Measurements from ENCODE around the gene ANP32B. TPM values are rescaled to one million over a fixed set of nuclear protein-coding genes. Genes with fewer than 3 reads are reported as not detected.
"Not testable (repeated sequence)": the region's sequence is repeated elsewhere in the genome, so short reads cannot be mapped to it uniquely, and the experiment has no call there.

The ANP32B gene
- total and polyA plus RNA-seq, 9 donors, result 18.6 to 198 (median 159) TPM

DNA sequence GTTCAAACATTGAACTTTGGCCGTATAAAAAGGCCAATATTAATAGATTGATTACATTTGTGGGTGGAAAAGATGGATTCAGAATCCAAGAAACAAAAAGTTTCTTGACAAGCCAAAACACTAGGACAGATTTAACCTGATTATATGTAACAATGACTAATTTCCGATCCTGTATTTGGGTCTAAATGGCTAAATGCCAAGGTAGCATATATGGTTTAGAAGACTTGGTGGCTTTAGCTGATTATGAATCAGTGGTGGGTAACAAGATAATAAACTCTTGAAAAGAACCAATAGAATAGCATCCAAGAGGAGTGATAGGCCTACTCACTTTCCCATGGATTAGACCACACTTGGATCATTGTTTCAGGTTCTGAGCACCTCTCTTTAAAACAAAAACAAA lies 21.8 kb upstream of the ANP32B start:
- H3K36me3 ChIP-seq (ENCODE audit: control insufficient read depth, insufficient read depth, low read length), result no peaks in the 10 kb centered on the region
- no peaks in the 10 kb centered on the region for H3K9me3 ChIP-seq (replicated peaks; ENCODE audit: control insufficient read depth, low read depth, low read length)
- H3K4me3 ChIP-seq (ENCODE audit: low read length), result no peak overlapping the region
- no peak overlapping the region for H3K27ac ChIP-seq (ENCODE audit: low read length)
- DNase-seq, result no peak
- no peaks in the 10 kb centered on the region for H3K4me1 ChIP-seq (ENCODE audit: control insufficient read depth, insufficient read depth, low read length)
- no CpG with 5 or more reads among the region's 2 CpGs for WGBS (ENCODE audit: insufficient coverage)
- peaks cover 4% of the 10 kb centered on the region for H3K27me3 ChIP-seq (ENCODE audit: control insufficient read depth, insufficient read depth, low read length)

- no peak for DNase-seq
- Histone ChIP-seq H3K9me3 (replicated peaks; ENCODE audit: control insufficient read depth, low read depth, low read length) (no peaks in the 10 kb centered on the region), H3K4me3 (ENCODE audit: low read length) (no peak overlapping the region), H3K27ac (ENCODE audit: low read length) (no peak overlapping the region), H3K4me1 (ENCODE audit: control insufficient read depth, insufficient read depth, low read length) (no peaks in the 10 kb centered on the region), H3K27me3 (ENCODE audit: control insufficient read depth, insufficient read depth, low read length) (peaks cover 6% of the 10 kb centered on the region), H3K36me3 (ENCODE audit: control insufficient read depth, insufficient read depth, low read length) (no peaks in the 10 kb centered on the region)
- 86% methylated on average over 1 of the region's 4 CpGs for WGBS (ENCODE audit: insufficient coverage)
These were observed 21.0 kb upstream of the ANP32B start for GRCh38 chr9:97962136-97962535.

DNA sequence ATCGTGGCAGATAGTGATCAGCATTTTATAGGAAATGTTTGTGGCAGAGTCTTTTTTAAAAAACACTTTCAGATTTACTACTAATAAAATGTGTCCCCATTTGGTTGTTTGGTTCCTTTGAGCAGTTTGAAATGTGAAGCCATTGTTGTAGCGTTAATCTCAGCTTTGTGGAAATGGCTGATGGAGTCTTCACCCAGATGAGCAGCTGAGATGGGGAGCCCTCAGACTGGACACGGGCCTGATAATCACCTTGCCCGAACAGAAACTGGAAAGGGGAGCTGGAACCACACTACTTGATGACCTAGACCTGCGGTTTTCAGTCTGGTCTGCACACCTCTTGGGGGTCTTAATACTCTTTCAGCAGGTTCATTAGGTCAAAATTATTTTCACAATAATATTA lies 20.6 kb upstream of the ANP32B start:
- DNase-seq, result no peak
- no peak overlapping the region for H3K27ac ChIP-seq (ENCODE audit: low read length)
- peaks cover 6% of the 10 kb centered on the region for H3K27me3 ChIP-seq (ENCODE audit: control insufficient read depth, insufficient read depth, low read length)
- H3K4me3 ChIP-seq (ENCODE audit: low read length), result no peak overlapping the region
- H3K4me1 ChIP-seq (ENCODE audit: control insufficient read depth, insufficient read depth, low read length), result no peaks in the 10 kb centered on the region
- 90% methylated on average over 2 of the region's 5 CpGs for WGBS (ENCODE audit: insufficient coverage)
- H3K9me3 ChIP-seq (replicated peaks; ENCODE audit: control insufficient read depth, low read depth, low read length), result no peaks in the 10 kb centered on the region
- H3K36me3 ChIP-seq (ENCODE audit: control insufficient read depth, insufficient read depth, low read length), result no peaks in the 10 kb centered on the region

DNA sequence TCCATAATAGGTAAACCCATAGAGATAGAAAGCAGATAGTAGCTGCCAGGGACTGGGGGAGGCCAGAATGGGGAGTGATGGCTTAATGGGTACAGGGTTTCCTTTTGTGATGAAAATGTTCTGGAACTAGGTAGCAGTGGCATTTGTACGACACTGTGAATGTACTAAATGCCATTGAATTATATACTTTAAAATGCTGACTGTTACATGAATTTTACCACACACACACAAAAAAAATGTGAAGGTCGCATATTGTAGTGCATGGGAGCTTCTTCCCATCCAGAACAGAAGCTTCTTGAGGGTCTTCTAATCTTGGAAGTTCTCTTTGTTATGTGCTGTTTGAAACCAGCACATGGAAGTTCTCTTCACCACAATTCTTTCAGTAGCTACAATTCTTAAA lies 19.9 kb upstream of the ANP32B start:
- no peaks in the 10 kb centered on the region for H3K4me1 ChIP-seq (ENCODE audit: control insufficient read depth, insufficient read depth, low read length)
- no peaks in the 10 kb centered on the region for H3K9me3 ChIP-seq (replicated peaks; ENCODE audit: control insufficient read depth, low read depth, low read length)
- H3K27ac ChIP-seq (ENCODE audit: low read length), result no peak overlapping the region
- peaks cover 6% of the 10 kb centered on the region for H3K27me3 ChIP-seq (ENCODE audit: control insufficient read depth, insufficient read depth, low read length)
- DNase-seq, result no peak
- no peaks in the 10 kb centered on the region for H3K36me3 ChIP-seq (ENCODE audit: control insufficient read depth, insufficient read depth, low read length)
- H3K4me3 ChIP-seq (ENCODE audit: low read length), result no peak overlapping the region
- WGBS (ENCODE audit: insufficient coverage), result no CpG with 5 or more reads among the region's 2 CpGs

DNA sequence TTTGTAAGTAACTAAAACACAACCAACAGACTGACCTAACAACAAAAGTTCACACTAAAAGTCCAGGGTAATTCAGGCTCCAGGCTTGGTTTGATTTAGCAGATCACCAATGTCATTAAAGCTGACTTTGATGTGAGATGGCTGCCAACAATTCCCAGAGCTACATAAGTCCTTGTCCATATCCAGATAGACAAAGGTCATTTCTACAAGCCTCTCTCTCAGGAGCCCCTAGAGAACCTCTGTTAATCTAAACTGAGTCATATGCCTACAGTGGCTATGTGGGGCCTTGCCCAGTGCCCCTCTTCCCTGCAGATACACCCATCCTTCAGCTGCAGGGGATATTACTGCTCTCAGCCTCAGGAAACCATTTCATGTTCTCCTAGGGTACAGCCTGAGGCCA lies 18.2 kb upstream of the ANP32B start:
- no peak overlapping the region for H3K27ac ChIP-seq (ENCODE audit: low read length)
- no peak for DNase-seq
- no peaks in the 10 kb centered on the region for H3K4me1 ChIP-seq (ENCODE audit: control insufficient read depth, insufficient read depth, low read length)
- no peak overlapping the region for H3K4me3 ChIP-seq (ENCODE audit: low read length)
- H3K27me3 ChIP-seq (ENCODE audit: control insufficient read depth, insufficient read depth, low read length), result peaks cover 6% of the 10 kb centered on the region
- H3K36me3 ChIP-seq (ENCODE audit: control insufficient read depth, insufficient read depth, low read length), result no peaks in the 10 kb centered on the region
- H3K9me3 ChIP-seq (replicated peaks; ENCODE audit: control insufficient read depth, low read depth, low read length), result no peaks in the 10 kb centered on the region

GRCh38 chr9:97966493-97966892 lies 16.6 kb upstream of the ANP32B start:
- H3K36me3 ChIP-seq (ENCODE audit: control insufficient read depth, insufficient read depth, low read length), result no peaks in the 10 kb centered on the region
- H3K9me3 ChIP-seq (replicated peaks; ENCODE audit: control insufficient read depth, low read depth, low read length), result no peaks in the 10 kb centered on the region
- DNase-seq, result no peak
- no peaks in the 10 kb centered on the region for H3K4me1 ChIP-seq (ENCODE audit: control insufficient read depth, insufficient read depth, low read length)
- WGBS (ENCODE audit: insufficient coverage), result no CpG with 5 or more reads among the region's 1 CpG
- H3K4me3 ChIP-seq (ENCODE audit: low read length), result no peak overlapping the region
- H3K27ac ChIP-seq (ENCODE audit: low read length), result no peak overlapping the region
- peaks cover 8% of the 10 kb centered on the region for H3K27me3 ChIP-seq (ENCODE audit: control insufficient read depth, insufficient read depth, low read length)

DNA sequence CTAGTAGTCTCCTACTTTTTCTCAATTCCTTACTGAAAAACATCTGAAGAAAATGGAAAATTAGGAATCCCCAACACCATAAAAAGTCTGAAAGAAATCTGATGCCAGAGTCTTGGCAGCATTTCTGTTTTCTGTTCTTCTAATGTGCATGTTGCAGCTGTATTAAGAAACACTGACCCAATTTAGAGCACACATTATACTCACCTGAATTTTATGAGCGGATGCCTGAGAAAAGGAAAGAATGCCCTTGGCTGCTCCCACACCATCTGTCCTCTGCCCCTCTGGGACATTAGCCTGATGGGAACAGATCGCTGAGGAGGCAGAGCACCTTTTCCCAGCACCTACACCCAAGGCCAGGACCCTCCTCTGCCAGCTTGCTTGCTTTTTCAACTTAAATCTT lies 14.1 kb upstream of the ANP32B start:
- Histone ChIP-seq H3K27ac (ENCODE audit: low read length) (no peak overlapping the region), H3K4me1 (ENCODE audit: control insufficient read depth, insufficient read depth, low read length) (no peaks in the 10 kb centered on the region), H3K36me3 (ENCODE audit: control insufficient read depth, insufficient read depth, low read length) (no peaks in the 10 kb centered on the region), H3K27me3 (ENCODE audit: control insufficient read depth, insufficient read depth, low read length) (peaks cover 12% of the 10 kb centered on the region), H3K9me3 (replicated peaks; ENCODE audit: control insufficient read depth, low read depth, low read length) (no peaks in the 10 kb centered on the region), H3K4me3 (ENCODE audit: low read length) (no peak overlapping the region)
- 78% methylated on average over 1 of the region's 2 CpGs for WGBS (ENCODE audit: insufficient coverage)
- DNase-seq, result no peak

GRCh38 chr9:97970165-97970564 lies 13.0 kb upstream of the ANP32B start:
- Histone ChIP-seq H3K4me1 (ENCODE audit: control insufficient read depth, insufficient read depth, low read length) (no peaks in the 10 kb centered on the region), H3K9me3 (replicated peaks; ENCODE audit: control insufficient read depth, low read depth, low read length) (no peaks in the 10 kb centered on the region), H3K36me3 (ENCODE audit: control insufficient read depth, insufficient read depth, low read length) (no peaks in the 10 kb centered on the region), H3K4me3 (ENCODE audit: low read length) (no peak overlapping the region), H3K27me3 (ENCODE audit: control insufficient read depth, insufficient read depth, low read length) (peaks cover 10% of the 10 kb centered on the region), H3K27ac (ENCODE audit: low read length) (no peak overlapping the region)
- WGBS (ENCODE audit: insufficient coverage), result 100% methylated on average over 1 of the region's 7 CpGs
- no peak for DNase-seq

DNA sequence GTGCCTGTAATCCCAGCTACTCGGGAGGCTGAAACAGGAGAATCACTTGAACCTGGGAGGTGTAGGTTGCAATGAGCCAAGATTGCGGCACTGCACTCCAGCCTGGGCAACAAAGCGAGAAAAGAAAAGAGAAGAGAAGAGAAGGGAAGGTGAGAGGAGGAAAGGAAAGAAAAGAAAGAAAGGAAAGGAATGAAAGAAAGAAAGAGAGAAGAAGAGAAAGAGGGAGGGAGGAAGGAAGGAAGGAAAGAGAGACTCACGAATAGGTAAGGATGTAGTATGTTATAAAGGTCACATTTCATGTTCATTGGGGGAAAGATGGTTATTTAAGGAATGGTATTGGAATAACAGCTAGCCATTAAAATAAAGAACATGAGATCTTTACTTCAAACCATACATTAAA lies 10.4 kb upstream of the ANP32B start:
- WGBS (ENCODE audit: insufficient coverage), result 87% methylated on average over 4 of the region's 4 CpGs
- Histone ChIP-seq H3K27me3 (ENCODE audit: control insufficient read depth, insufficient read depth, low read length) (peaks cover 6% of the 10 kb centered on the region), H3K27ac (ENCODE audit: low read length) (no peak overlapping the region), H3K4me1 (ENCODE audit: control insufficient read depth, insufficient read depth, low read length) (no peaks in the 10 kb centered on the region), H3K4me3 (ENCODE audit: low read length) (no peak overlapping the region), H3K9me3 (replicated peaks; ENCODE audit: control insufficient read depth, low read depth, low read length) (no peaks in the 10 kb centered on the region), H3K36me3 (ENCODE audit: control insufficient read depth, insufficient read depth, low read length) (no peaks in the 10 kb centered on the region)
- DNase-seq, result no peak

DNA sequence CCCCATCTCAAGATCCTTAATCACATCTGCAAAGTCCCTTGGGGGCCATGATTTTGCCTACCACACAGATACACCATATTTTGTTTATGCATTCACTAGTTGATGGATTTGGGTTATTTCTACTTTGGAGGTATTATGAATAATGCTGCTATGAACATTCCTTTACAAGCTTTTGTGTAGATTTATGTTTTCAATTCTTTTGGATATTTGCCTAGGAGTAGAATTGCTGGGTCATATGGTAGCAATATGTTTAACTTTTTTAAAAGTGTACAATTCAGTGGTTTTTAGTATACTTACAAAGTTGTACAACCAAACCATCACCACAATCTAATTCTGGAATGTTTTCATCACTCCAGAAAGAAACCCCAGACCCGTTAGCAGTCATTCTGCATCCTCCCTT lies 7.8 kb upstream of the ANP32B start:
- no peak for DNase-seq
- no peaks in the 10 kb centered on the region for H3K9me3 ChIP-seq (replicated peaks; ENCODE audit: control insufficient read depth, low read depth, low read length)
- H3K36me3 ChIP-seq (ENCODE audit: control insufficient read depth, insufficient read depth, low read length), result no peaks in the 10 kb centered on the region
- 57% methylated on average over 1 of the region's 1 CpG for WGBS (ENCODE audit: insufficient coverage)
- peaks cover 6% of the 10 kb centered on the region for H3K27me3 ChIP-seq (ENCODE audit: control insufficient read depth, insufficient read depth, low read length)
- no peak overlapping the region for H3K27ac ChIP-seq (ENCODE audit: low read length)
- peaks cover 3% of the 10 kb centered on the region for H3K4me1 ChIP-seq (ENCODE audit: control insufficient read depth, insufficient read depth, low read length)
- no peak overlapping the region for H3K4me3 ChIP-seq (ENCODE audit: low read length)

GRCh38 chr9:97976633-97977032 lies 6.5 kb upstream of the ANP32B start:
- H3K4me1 ChIP-seq (ENCODE audit: control insufficient read depth, insufficient read depth, low read length), result peaks cover 11% of the 10 kb centered on the region
- not testable (repeated sequence) for H3K36me3 ChIP-seq (ENCODE audit: control insufficient read depth, insufficient read depth, low read length); DNase-seq; H3K27ac ChIP-seq (ENCODE audit: low read length); H3K27me3 ChIP-seq (ENCODE audit: control insufficient read depth, insufficient read depth, low read length); H3K4me3 ChIP-seq (ENCODE audit: low read length); H3K9me3 ChIP-seq (replicated peaks; ENCODE audit: control insufficient read depth, low read depth, low read length)
- WGBS (ENCODE audit: insufficient coverage), result no CpG with 5 or more reads among the region's 10 CpGs

All from muscle of leg (tissue), 11 donors.